HUES64 (cell line): ENCODE results near the gene CTAG2.
"Not testable (repeated sequence)": the region's sequence is repeated elsewhere in the genome, so short reads cannot be mapped to it uniquely, and the experiment has no call there.

Source experiments
- H3K27ac ChIP-seq: 2 replicates; pipeline ENCODE4 v1.7.0; 2013; ENCODE audit warnings: low read depth, low read length, inconsistent platforms
- H3K27me3 ChIP-seq: 2 replicates; pipeline ENCODE4 v1.6.1; 2013; ENCODE audit warnings: mild to moderate bottlenecking, low read length; ENCODE audit not compliant: insufficient read depth
- H3K36me3 ChIP-seq: 2 replicates; pipeline ENCODE4 v1.6.1; 2013; ENCODE audit warnings: mild to moderate bottlenecking, low read length; ENCODE audit not compliant: insufficient read depth
- H3K4me1 ChIP-seq: 2 replicates; pipeline ENCODE4 v1.6.1; 2013; ENCODE audit warnings: mild to moderate bottlenecking, low read length, moderate library complexity; ENCODE audit not compliant: insufficient read depth
- H3K4me3 ChIP-seq: 2 replicates; pipeline ENCODE4 v1.5.1; 2013; ENCODE audit warnings: mild to moderate bottlenecking, low read length, moderate library complexity
- H3K9ac ChIP-seq: 2 replicates; pipeline ENCODE4 v1.6.1; 2013; ENCODE audit warnings: mild to moderate bottlenecking, low read depth, low read length
- H3K9me3 ChIP-seq: 2 replicates; pipeline ENCODE4 v1.6.1; 2013; ENCODE audit warnings: low read depth, low read length; ENCODE audit not compliant: insufficient read depth
- WGBS: fragments of 150-250, 120-280 bp; methylation state at CpG from one replicate; pipeline ENCODE4 v1.1.7; 2013; ENCODE audit warnings: missing lambda C conversion rate; 5-methylcytosine and 5-hydroxymethylcytosine counted together

Gene CTAG2

GRCh38 chrX:154648931-154649330 is 4.4 kb downstream of the CTAG2 start:
- Histone ChIP-seq H3K9ac (no peak overlapping the region), H3K9me3 (no peaks in the 10 kb centered on the region), H3K27ac (no peak overlapping the region), H3K4me1 (no peaks in the 10 kb centered on the region), H3K27me3 (no peaks in the 10 kb centered on the region), H3K4me3 (no peak overlapping the region), H3K36me3 (no peaks in the 10 kb centered on the region)
- WGBS, result 94% methylated on average over 14 of the region's 15 CpGs

- no CpG with 5 or more reads among the region's 24 CpGs for WGBS
- H3K9me3 ChIP-seq, result not testable (repeated sequence)
Measured at GRCh38 chrX:154645745-154646378, 7.5 kb downstream of the CTAG2 start.

GRCh38 chrX:154643708-154644107 is 9.7 kb downstream of the CTAG2 start:
- not testable (repeated sequence) for H3K27me3 ChIP-seq, H3K36me3 ChIP-seq, H3K4me1 ChIP-seq, H3K27ac ChIP-seq, H3K9me3 ChIP-seq, H3K9ac ChIP-seq, H3K4me3 ChIP-seq
- whole genome bisulfite sequencing, result no CpG with 5 or more reads among the region's 31 CpGs

More at GRCh38 chrX:154645745-154646378, 7.5 kb downstream of the CTAG2 start:
- not testable (repeated sequence) for H3K27ac ChIP-seq, H3K36me3 ChIP-seq, H3K9ac ChIP-seq, H3K27me3 ChIP-seq, H3K4me3 ChIP-seq, H3K4me1 ChIP-seq

- not testable (repeated sequence) for H3K9me3 ChIP-seq, H3K4me3 ChIP-seq, H3K27ac ChIP-seq, H3K4me1 ChIP-seq, H3K27me3 ChIP-seq, H3K36me3 ChIP-seq, H3K9ac ChIP-seq
- WGBS, result no CpG with 5 or more reads among the region's 10 CpGs
Measured at GRCh38 chrX:154641740-154642139, 11.6 kb downstream of the CTAG2 start.

GRCh38 chrX:154633661-154634060 is 19.7 kb downstream of the CTAG2 start:
- not testable (repeated sequence) for H3K27me3 ChIP-seq, H3K36me3 ChIP-seq, H3K9ac ChIP-seq, H3K4me1 ChIP-seq, H3K4me3 ChIP-seq, H3K27ac ChIP-seq, H3K9me3 ChIP-seq
- WGBS, result no CpG with 5 or more reads among the region's 11 CpGs

- not testable (repeated sequence) for H3K9ac ChIP-seq, H3K27ac ChIP-seq, H3K4me3 ChIP-seq, H3K4me1 ChIP-seq, H3K9me3 ChIP-seq, H3K36me3 ChIP-seq, H3K27me3 ChIP-seq
- WGBS, result no CpG with 5 or more reads among the region's 11 CpGs
Measured at GRCh38 chrX:154630949-154631348, 22.4 kb downstream of the CTAG2 start.

GRCh38 chrX:154628960-154629359 is 24.4 kb downstream of the CTAG2 start:
- not testable (repeated sequence) for H3K9ac ChIP-seq, H3K27ac ChIP-seq, H3K9me3 ChIP-seq, H3K4me1 ChIP-seq, H3K36me3 ChIP-seq, H3K4me3 ChIP-seq, H3K27me3 ChIP-seq
- WGBS, result no CpG with 5 or more reads among the region's 5 CpGs

- no CpG with 5 or more reads among the region's 11 CpGs for WGBS
Measured at GRCh38 chrX:154620767-154621414, 32.5 kb downstream of the CTAG2 start.

GRCh38 chrX:154619182-154619581 is 34.2 kb downstream of the CTAG2 start, which contains the start of gene CTAG1B:
Gene CTAG1B, minus strand, starts transcription at chrX:154619282. Its CDS starts 64 bp downstream, at chrX:154619218.
- H3K36me3 ChIP-seq, H3K9me3 ChIP-seq, H3K4me1 ChIP-seq, H3K9ac ChIP-seq, H3K27me3 ChIP-seq, H3K4me3 ChIP-seq, H3K27ac ChIP-seq: not testable (repeated sequence)
- WGBS, result no CpG with 5 or more reads among the region's 28 CpGs

More at GRCh38 chrX:154620767-154621414, 32.5 kb downstream of the CTAG2 start:
- not testable (repeated sequence) for H3K4me1 ChIP-seq, H3K9me3 ChIP-seq, H3K27me3 ChIP-seq, H3K4me3 ChIP-seq, H3K27ac ChIP-seq, H3K36me3 ChIP-seq, H3K9ac ChIP-seq

GRCh38 chrX:154613586-154613985 is 39.8 kb downstream of the CTAG2 start:
- not testable (repeated sequence) for H3K9me3 ChIP-seq, H3K27ac ChIP-seq, H3K4me1 ChIP-seq, H3K4me3 ChIP-seq, H3K9ac ChIP-seq, H3K27me3 ChIP-seq, H3K36me3 ChIP-seq
- no CpG with 5 or more reads among the region's 12 CpGs for WGBS

GRCh38 chrX:154611146-154611545 is 42.2 kb downstream of the CTAG2 start:
- not testable (repeated sequence) for H3K9ac ChIP-seq, H3K27ac ChIP-seq, H3K4me1 ChIP-seq, H3K36me3 ChIP-seq, H3K4me3 ChIP-seq, H3K27me3 ChIP-seq, H3K9me3 ChIP-seq
- WGBS, result 93% methylated on average over 12 of the region's 12 CpGs

GRCh38 chrX:154608823-154609222 is 44.6 kb downstream of the CTAG2 start:
- not testable (repeated sequence) for H3K27ac ChIP-seq, H3K4me1 ChIP-seq, H3K36me3 ChIP-seq, H3K9ac ChIP-seq, H3K27me3 ChIP-seq, H3K9me3 ChIP-seq, H3K4me3 ChIP-seq
- WGBS, result 93% methylated on average over 12 of the region's 12 CpGs
